Stimulated activated CD4-positive, alpha-beta T cell treated with anti-CD3 and anti-CD28 coated beads, Interleukin-12 subunit alpha, Interleukin-12 subunit beta, amount 100 ng/mL, for 24 hours (primary cell): ENCODE data around the gene NTM.

ENCODE experiments used
- DNase-seq, 2 experiments: peaks; one replicate each; pipeline ENCODE4 v3.0.0-alpha.2; 2020; ENCODE audit warnings: low read depth in 2 of 2

NTM gene

GRCh38 chr11:132114743-132115142 is 744.3 kb downstream of the NTM start:
- no peak for DNase-seq

DNA sequence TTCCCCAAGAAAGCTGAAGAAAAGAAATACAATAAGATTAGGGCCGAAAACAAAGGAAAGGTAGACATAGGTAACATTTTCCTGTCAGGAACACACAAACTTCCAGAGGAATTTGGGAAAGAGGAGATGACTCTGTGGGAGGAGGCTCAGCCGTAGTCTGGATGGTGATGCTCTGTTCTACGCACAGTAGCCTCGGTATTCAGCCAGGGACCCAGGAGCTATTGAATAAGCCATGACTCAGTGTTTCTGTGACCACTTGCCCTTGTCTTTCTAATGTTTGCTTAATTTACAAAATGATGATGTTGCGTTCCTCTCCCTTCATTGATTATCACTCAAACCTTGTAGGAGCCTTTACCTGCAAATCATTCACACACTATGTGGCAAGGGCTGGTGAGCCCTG is 745.0 kb downstream of the NTM start:
- DNase-seq, result no peak

DNA sequence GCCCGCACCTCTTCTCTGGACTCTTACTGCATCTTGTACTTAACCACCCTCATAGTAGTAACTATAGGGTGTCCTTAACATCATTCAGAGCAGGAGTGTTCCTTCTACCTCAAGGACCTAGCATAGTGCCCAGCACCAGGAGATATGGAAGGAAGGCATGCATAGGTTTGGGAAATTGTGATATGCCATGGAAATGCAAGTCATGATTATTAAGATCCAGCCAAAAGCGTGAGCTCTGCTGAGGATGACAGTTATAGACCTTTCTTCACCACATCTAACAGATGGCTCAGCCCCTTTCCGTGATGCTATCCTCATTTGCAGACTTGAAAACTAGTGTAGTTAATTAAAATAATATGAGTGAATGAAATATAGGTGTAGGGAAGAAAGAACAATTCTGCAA is 746.1 kb downstream of the NTM start:
- no peak for DNase-seq

DNA sequence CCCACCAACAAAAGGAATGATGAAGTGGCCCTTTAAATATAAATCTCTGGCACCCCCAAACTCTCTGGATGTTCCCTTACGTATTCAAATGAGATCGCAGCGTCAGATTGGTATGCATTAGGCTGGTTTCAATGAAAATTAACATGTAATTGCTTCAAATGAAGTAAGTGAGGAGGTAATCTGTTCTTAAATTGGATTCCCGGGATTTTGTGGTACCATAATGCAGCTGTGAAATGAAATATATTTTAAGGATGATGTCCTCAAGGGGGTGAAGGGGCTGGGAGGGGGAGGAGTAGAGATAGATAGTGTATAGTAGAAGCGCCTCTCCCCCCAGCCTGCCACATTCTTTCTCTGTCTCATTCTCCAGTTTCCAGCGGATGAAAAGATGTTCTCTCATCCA is 748.2 kb downstream of the NTM start:
- no peak for DNase-seq

GRCh38 chr11:132119573-132119972 is 749.2 kb downstream of the NTM start:
- DNase-seq, result no peak

- no peak for DNase-seq
Measured at GRCh38 chr11:132122735-132123134, 752.3 kb downstream of the NTM start.

- DNase-seq, result no peak
Measured at GRCh38 chr11:132123449-132123848, 753.0 kb downstream of the NTM start.

DNA sequence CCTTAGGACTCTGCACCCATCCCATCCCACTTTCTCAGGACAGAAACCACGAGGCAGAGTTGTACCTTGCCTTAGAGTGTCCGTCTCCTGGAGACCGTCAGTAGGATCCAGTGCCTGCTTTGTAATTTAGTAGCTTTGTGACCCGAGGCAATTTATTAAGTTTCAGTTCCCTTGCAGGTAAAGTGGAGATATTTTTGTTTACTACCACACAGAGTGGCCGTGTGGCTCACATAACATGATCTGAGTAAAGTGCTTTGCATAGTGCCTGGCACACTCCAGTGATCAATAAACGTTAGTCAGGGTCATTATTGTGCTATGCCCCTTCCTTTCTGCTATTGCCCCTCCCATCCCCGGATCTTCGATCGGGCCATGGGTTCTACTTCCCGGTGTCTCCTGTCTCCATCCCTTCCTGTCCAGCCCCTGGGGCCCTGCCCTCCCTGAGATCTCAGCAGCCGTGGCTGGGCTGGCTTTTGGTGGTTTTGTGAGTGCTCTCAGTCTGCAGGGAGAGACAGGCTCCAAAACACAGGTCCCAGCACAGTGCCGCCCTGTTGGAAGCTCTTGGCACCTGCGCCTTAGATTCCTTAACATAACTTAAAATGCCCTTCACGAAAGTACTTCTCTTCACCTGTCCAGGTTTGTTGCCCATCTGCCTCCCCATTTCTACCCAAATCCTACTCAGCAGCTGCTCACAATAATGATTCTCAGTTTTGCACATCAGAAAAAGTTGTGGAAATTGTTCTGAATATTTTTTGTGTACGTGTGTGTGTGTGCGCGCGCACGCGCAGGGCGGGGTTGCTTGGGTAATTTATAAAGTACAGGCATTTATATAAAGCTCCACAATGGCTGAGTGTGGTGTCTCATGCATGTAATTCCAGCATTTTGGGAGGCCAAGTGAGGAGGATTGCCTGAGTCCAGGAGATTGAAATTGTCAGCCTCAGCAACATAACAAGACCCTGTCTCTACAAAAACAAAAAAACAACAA is 753.7 kb downstream of the NTM start:
- no peak for DNase-seq

GRCh38 chr11:132125988-132126871 is 755.8 kb downstream of the NTM start:
- no peak for DNase-seq

- no peak for DNase-seq
Measured at GRCh38 chr11:132126973-132127899, 756.8 kb downstream of the NTM start.

DNA sequence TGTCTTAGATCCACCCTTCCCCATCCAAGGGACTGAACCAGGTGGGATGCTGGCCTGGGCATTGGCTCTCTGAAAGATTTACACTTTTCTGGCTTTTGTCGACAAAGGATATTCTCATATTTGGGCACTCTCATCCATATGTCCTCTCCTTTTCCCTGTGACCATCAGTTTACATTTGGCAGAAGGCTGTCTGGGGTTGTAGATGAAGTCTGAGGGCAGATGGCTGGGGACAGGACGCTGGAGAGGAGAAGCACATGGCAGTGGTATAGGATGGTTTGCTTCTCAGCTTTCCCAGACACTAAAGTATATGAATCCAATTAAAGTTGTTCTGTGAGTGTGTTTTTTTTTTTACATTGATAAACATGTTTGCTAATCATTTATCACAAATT is 757.5 kb downstream of the NTM start:
- DNase-seq, result no peak

- no peak for DNase-seq
Measured at GRCh38 chr11:132131047-132131446, 760.6 kb downstream of the NTM start.

DNA sequence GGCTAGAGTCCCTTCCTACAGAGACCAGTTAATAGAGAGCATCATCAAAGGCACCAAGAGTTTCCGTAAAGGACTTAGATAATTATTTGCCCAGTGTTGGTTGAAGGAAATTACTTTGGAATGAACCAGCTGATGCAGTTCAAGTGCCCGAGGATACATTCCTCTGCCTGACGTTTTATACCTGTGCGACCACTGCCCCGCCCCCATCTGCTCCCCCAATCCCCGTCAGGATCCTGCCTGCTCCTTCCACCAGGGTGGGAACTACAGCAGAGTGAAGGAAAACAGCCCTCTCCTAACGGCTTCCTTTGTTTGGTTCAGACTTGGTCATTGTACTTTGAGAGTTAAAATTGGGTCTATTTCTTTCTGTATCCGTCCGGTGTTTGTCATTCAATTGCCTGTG is 761.5 kb downstream of the NTM start:
- no peak for DNase-seq

- DNase-seq, result no peak
Measured at GRCh38 chr11:132134322-132134721, 763.9 kb downstream of the NTM start.

DNA sequence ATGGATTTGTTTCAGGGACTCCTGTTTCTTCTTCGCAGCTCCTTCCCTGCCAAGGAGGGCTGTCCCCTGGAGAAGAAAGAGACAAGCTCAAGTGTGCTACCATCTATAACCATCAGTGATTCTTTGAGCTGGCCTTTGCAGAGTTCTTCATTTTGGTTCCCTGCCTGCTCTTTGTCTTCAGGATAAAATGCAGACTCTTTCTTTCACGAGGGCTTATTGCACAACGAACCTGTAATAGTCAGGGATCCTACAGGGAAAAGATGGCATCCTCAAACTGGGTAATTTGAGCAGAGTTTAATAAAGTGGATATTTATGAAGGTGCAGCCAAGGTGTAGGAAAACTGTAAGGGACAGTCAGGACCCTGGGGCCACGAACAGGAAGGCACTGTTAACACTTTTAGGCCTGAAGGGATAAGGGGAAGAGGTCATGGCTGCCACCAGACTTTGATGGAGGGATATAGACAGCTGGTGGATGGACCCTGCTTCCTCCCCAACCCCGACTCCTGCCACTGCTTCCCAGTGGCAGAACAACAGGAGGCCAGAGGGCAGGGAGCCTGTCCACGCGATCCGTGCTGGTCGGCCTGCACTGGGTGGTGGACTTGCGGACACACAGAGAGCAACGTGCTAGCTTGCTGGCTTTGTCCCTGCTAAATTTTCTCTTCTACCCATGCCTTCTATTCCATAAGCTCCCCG is 767.0 kb downstream of the NTM start:
- DNase-seq, result no peak

GRCh38 chr11:132137981-132138313 is 767.5 kb downstream of the NTM start:
- DNase-seq, result no peak

DNA sequence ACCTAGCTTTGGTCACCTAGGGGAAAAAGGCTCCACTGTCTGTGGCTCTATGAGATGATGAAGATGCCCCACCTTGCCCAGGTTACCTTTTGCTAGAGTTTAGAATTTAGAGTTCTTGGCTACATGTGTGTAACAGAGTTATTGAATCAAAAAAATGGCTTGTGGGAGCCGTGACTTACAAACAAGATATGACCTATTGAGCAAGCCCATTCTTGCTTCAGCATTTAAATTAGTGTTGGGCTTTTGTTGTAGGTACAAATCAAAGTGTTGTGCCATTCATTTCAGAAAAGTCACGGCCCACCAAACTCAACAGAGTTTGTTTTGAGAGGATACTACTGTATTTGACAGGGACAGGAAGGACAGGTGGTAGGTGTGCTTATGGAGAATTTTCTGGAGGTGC is 768.8 kb downstream of the NTM start:
- no peak for DNase-seq

DNA sequence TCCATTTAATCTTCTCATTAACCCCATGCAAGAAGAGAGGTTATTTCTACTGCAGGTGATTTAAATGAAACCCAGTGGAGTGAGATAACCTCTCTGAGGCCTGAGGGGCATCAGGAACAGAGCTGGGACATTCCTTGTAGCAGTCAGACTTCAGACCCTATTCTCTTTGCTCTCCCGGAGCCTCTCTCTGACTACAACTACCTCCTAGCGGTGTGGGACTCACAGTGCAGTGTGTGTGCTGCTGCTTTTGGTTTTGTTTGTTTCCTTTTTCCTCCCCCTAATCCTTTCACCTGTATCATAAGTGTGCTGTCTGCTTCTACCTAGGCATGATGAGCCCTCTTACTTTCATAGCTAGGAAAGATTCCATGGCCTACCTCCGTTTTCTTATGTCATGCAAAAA is 769.6 kb downstream of the NTM start:
- no peak for DNase-seq

DNA sequence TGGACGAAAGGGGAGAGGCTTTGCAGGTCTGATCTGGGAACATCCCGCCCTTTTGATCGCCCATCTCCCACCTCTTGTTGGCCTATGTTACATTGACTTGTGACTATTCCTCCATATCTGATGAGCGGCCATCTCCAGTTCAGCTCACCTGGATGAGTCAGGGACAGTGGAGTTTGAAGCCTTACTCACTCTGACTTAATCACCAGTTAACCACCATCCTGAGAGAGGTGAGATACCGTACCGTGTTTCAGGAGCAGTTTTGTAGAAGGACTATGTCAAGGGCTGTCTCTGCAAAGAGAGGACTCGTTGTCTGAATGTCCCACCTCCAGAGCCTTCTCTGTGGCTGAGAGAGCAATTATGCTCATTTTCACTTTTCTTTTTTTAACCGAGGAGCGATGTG is 771.7 kb downstream of the NTM start:
- DNase-seq, result no peak

DNA sequence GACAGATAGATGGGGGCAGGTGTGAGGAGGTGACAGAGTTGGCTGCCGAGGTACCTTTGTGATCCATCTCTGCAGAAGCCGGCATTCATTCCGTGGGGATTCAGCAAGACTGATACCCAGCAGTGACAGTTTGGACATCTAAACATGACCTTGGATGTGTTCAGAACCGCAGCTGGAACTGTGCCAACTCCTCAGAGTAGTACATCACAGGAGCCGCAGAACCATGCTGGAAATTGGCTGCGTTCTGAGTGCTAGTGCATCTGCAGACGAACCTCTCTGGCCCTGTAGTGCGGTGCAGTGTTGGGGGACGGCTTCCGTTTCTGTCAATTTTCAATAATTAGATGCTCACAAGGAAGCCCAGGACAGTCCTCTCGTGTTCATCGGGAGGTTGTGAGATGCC is 772.1 kb downstream of the NTM start:
- DNase-seq, result no peak

DNA sequence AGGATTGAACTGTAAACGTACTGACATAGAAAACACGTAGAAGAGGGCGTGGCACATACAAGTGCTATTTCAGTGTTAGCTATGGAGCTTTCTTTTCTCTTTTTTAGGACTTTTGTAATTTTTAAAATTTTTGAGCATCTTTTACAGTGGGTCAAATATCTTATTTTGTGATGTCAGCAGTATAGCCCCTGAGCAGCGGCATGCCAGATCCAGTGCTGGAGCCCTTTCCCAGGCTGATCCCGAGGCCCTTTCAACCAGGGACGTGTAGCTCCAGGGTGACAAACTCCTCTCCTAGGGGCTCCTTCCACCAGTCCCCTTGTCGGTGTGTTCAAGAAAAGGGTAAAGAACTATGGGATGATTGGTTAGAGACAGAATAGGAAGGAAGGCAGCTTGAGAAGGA is 777.0 kb downstream of the NTM start:
- no peak for DNase-seq
